ENCODE data around the gene SLC16A3. TPM values are rescaled to one million over a fixed set of nuclear protein-coding genes. Genes with fewer than 3 reads are reported as not detected.

Gene SLC16A3
- total and polyA plus RNA-seq, 10 of the 15 experiments (the other 5 are each of a cell fraction or from before 2014, with no cell fraction given), result 0.10 to 46.5 (median 8.0) TPM

GRCh38 chr17:82228842-82229697 lies at the start of gene SLC16A3 (continued):
- no peak for TF ChIP-seq ETV6 (conservative IDR thresholded peaks at IDR 0.05 in 1 of 2, IDR thresholded peaks at IDR 0.05 in 1 of 2; ENCODE audit: borderline replicate concordance in 1 of 2, low read depth in 1 of 2)
- TF ChIP-seq CBFB (IDR thresholded peaks at IDR 0.05; ENCODE audit: low read depth), result no peak
- no peak for TF ChIP-seq E4F1 (IDR thresholded peaks at IDR 0.05; ENCODE audit: borderline replicate concordance, partially characterized antibody)
- TF ChIP-seq ZNF217 (IDR thresholded peaks at IDR 0.05), result no peak
- TF ChIP-seq CHD4 (IDR thresholded peaks at IDR 0.05), result no peak
- no peak; the same call in 1 of the 2 replicates for TF ChIP-seq SIN3A (IDR thresholded peaks at IDR 0.05; ENCODE audit: low read depth, low read length)
- no peak for TF ChIP-seq MLLT1 (IDR thresholded peaks at IDR 0.05)
- peak; percentile 93; the same call in 1 of the 2 replicates for TF ChIP-seq TAF1 (IDR thresholded peaks at IDR 0.05; ENCODE audit: borderline replicate concordance, low read depth, low read length)
- TF ChIP-seq BACH1 (IDR thresholded peaks at IDR 0.05; ENCODE audit: borderline replicate concordance), result peak; percentile 96
- TF ChIP-seq JUNB (IDR thresholded peaks at IDR 0.05), result no peak
- TF ChIP-seq DPF2 (IDR thresholded peaks at IDR 0.05), result peak; percentile 51
- TF ChIP-seq ZZZ3 (IDR thresholded peaks at IDR 0.05; ENCODE audit: control insufficient read depth, insufficient read length, low read depth), result no peak
- no peak for TF ChIP-seq PRDM15 (CRISPR knock-in tag; IDR thresholded peaks at IDR 0.05)
- no peak for TF ChIP-seq MTA2 (IDR thresholded peaks at IDR 0.05; ENCODE audit: low read depth)
- TF ChIP-seq RB1 (IDR thresholded peaks at IDR 0.05; ENCODE audit: borderline replicate concordance), result peak; percentile 44; the same call in 1 of the 2 replicates
- TF ChIP-seq PBX3 (IDR thresholded peaks at IDR 0.05; ENCODE audit: insufficient replicate concordance, low read depth, low read length), result peak; percentile 15
- TF ChIP-seq POLR2AphosphoS2 (IDR thresholded peaks at IDR 0.05; ENCODE audit: low read depth, low read length), result peak; percentile 96
- TF ChIP-seq CEBPB (IDR thresholded peaks at IDR 0.05; ENCODE audit: borderline replicate concordance in 1 of 2, low read depth in 2 of 2, low read length in 2 of 2), result no peak
- no peak for TF ChIP-seq FOS (IDR thresholded peaks at IDR 0.05; ENCODE audit: borderline replicate concordance, extremely low read depth, insufficient read length)
